Osteoblast (primary cell): ENCODE data around the gene PLCD4. TPM values are rescaled to one million over a fixed set of nuclear protein-coding genes. Genes with fewer than 3 reads are reported as not detected.

Experiments used
- DNase-seq: peaks from one replicate; pipeline ENCODE4 v3.0.0; 2011; ENCODE audit warnings: low spot score, mixed read lengths; ENCODE audit not compliant: insufficient read length; ENCODE audit errors: missing footprints
- H2AFZ ChIP-seq: 2 replicates; pipeline ENCODE4 v1.6.0; 2011; ENCODE audit warnings: mild to moderate bottlenecking, low read length
- H3K27ac ChIP-seq: 2 replicates; pipeline ENCODE4 v1.5.1; 2011; ENCODE audit warnings: mild to moderate bottlenecking, low read depth, low read length, moderate library complexity
- H3K27me3 ChIP-seq: 2 replicates; pipeline ENCODE4 v1.6.0; 2012; ENCODE audit warnings: mild to moderate bottlenecking, control low read depth, inconsistent platforms, low read length, moderate library complexity; ENCODE audit not compliant: insufficient read depth
- H3K36me3 ChIP-seq: 2 replicates; pipeline ENCODE4 v1.5.1; 2011; ENCODE audit warnings: mild to moderate bottlenecking, low read length, control low read depth, moderate library complexity; ENCODE audit not compliant: insufficient read depth
- H3K4me1 ChIP-seq: 2 replicates; pipeline ENCODE4 v1.5.1; 2011; ENCODE audit warnings: mild to moderate bottlenecking, low read length, control low read depth, moderate library complexity; ENCODE audit not compliant: insufficient read depth
- H3K4me2 ChIP-seq: 2 replicates; pipeline ENCODE4 v1.6.0; 2011; ENCODE audit warnings: mild to moderate bottlenecking, low read length; ENCODE audit not compliant: insufficient read depth
- H3K4me3 ChIP-seq: fragments of 200-600 bp; sonication (generic); 3 replicates; pipeline ENCODE4 v1.5.1; 2012; ENCODE audit warnings: mild to moderate bottlenecking, low read length, inconsistent platforms; ENCODE audit not compliant: insufficient read depth
- H3K79me2 ChIP-seq: 2 replicates; pipeline ENCODE4 v1.6.0; 2012; ENCODE audit warnings: mild to moderate bottlenecking, low read length, control low read depth, inconsistent platforms; ENCODE audit not compliant: insufficient read depth
- H3K9me3 ChIP-seq: 2 replicates; pipeline ENCODE4 v1.5.1; 2011; ENCODE audit warnings: low read depth, low read length, control low read depth
- H4K20me1 ChIP-seq: 2 replicates; pipeline ENCODE4 v1.6.0; 2012; ENCODE audit warnings: mild to moderate bottlenecking, low read length, control low read depth; ENCODE audit not compliant: insufficient read depth
- total RNA-seq: library from RNA; depleted of rRNA; stranded (reverse); fragments of >200 nt; gene quantifications from 2 replicates; pipeline ENCODE4 v1.2.3, GENCODE V29; 2012
- TF ChIP-seq, protein P1 (sequence below): IDR thresholded peaks from 2 replicates; pipeline ENCODE4 v1.5.1; 2011; ENCODE audit warnings: mild to moderate bottlenecking, low read depth, low read length, moderate library complexity; ENCODE audit errors: extremely low read depth

PLCD4 gene
- total RNA-seq, 1 donor = 2.5 TPM

DNA sequence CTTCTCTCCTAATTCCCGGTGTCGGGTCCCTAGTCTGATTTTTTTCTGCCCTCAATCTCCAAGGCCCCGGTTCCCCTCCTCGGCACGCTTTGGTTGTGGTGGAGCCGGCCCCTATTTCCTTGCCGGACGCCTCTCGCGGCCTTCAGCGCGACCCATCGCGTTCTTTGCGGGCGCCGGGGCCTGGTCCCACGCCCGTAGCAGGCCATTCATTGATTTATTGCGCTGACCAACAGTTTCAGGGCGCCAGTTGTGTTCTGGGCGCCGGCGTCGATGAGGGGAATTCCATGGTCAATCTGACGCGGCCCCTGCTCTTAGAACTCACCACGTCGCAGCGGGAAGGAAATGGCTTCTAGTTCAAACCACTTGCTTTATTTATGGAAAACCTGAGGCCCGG lies 38.7 kb upstream of the PLCD4 start:
- Histone ChIP-seq H3K27ac (peak overlapping the region; percentile 98), H3K27me3 (no peaks in the 10 kb centered on the region), H3K36me3 (peaks cover 11% of the 10 kb centered on the region), H3K4me1 (peaks cover 31% of the 10 kb centered on the region), H3K79me2 (peaks cover 97% of the 10 kb centered on the region), H3K4me2 (peak overlapping the region; percentile 91), H2AFZ (peak overlapping the region; percentile 96), H4K20me1 (peaks cover 9% of the 10 kb centered on the region), H3K9me3 (no peaks in the 10 kb centered on the region), H3K4me3 (peak overlapping the region; percentile 94)
- peak; percentile 43 for DNase-seq
- TF ChIP-seq, protein P1, sequence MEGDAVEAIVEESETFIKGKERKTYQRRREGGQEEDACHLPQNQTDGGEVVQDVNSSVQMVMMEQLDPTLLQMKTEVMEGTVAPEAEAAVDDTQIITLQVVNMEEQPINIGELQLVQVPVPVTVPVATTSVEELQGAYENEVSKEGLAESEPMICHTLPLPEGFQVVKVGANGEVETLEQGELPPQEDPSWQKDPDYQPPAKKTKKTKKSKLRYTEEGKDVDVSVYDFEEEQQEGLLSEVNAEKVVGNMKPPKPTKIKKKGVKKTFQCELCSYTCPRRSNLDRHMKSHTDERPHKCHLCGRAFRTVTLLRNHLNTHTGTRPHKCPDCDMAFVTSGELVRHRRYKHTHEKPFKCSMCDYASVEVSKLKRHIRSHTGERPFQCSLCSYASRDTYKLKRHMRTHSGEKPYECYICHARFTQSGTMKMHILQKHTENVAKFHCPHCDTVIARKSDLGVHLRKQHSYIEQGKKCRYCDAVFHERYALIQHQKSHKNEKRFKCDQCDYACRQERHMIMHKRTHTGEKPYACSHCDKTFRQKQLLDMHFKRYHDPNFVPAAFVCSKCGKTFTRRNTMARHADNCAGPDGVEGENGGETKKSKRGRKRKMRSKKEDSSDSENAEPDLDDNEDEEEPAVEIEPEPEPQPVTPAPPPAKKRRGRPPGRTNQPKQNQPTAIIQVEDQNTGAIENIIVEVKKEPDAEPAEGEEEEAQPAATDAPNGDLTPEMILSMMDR = no peak

DNA sequence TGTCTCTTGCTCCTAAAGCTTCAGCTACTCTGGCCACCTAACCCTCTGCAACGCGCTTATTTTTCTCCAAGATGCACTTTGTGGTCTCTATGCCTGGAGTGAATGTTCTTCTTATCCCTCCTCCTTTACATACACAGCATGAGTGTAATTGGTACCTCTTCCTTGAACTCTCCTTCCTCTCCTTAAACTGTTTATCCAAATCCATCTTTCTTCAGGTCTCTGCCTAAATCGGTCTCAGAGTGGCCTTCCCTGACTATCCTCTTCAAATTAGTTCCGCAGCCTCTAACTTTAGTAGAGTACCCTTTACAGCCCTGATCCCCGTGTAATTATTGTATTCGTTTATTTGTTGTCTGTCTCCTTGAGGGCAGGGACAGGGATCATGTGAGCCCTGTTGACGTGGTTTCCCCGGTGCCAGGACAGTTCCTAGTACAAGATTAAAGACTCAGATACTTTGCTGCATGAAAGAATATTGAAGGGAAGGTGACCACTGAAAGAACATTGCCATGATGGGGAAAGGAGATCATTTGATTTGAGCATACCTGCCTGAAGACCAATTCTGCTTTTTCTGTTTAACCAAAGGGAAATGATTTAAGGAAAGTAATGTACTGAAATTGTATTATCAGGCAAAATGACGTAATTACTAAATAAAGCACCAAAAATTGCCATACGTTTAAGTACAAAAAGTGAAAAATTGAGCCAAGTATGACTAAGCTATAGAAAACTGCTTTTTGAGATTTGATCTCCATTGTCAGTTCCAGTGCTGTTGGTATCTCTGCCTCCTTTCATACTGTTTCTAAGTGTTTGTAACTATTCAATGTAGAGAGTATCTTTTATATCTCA lies 37.8 kb upstream of the PLCD4 start:
- peaks cover 98% of the 10 kb centered on the region for H3K79me2 ChIP-seq
- peak overlapping the region; percentile 94 for H3K4me3 ChIP-seq
- H3K27ac ChIP-seq = peak overlapping the region; percentile 98
- H3K9me3 ChIP-seq = no peaks in the 10 kb centered on the region
- DNase-seq = peak; percentile 55
- H3K4me2 ChIP-seq = peak overlapping the region; percentile 91
- H3K4me1 ChIP-seq = peaks cover 31% of the 10 kb centered on the region
- H3K27me3 ChIP-seq = no peaks in the 10 kb centered on the region
- peak overlapping the region; percentile 11 for H2AFZ ChIP-seq
- peaks cover 17% of the 10 kb centered on the region for H3K36me3 ChIP-seq
- TF ChIP-seq, protein P1 = no peak
- H4K20me1 ChIP-seq = peaks cover 9% of the 10 kb centered on the region

DNA sequence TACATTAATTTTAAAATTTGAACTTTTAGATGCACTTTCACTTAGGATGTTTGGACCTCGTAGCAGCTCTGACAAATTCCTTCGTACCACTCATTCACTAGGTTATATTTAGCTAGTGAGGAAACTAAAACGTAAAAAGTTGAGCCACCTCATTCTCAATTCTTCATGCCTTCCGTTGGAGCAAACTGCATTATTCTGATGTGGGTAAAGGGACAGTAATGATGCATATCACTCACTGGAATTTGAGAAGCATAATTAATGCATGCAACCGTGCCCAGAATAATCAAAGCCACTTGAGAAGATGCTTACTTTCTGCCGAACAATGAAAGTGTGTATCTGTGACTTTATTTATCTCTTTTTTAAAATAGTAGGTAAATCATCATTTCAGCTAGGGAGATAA lies 36.8 kb upstream of the PLCD4 start:
- peak overlapping the region; percentile 98 for H3K27ac ChIP-seq
- peaks cover 17% of the 10 kb centered on the region for H3K36me3 ChIP-seq
- peak overlapping the region; percentile 94 for H3K4me3 ChIP-seq
- peak overlapping the region; percentile 91 for H3K4me2 ChIP-seq
- H4K20me1 ChIP-seq = peaks cover 11% of the 10 kb centered on the region
- H3K79me2 ChIP-seq = peaks cover 98% of the 10 kb centered on the region
- peak; percentile 34 for DNase-seq
- H3K9me3 ChIP-seq = no peaks in the 10 kb centered on the region
- H3K4me1 ChIP-seq = peaks cover 31% of the 10 kb centered on the region
- TF ChIP-seq, protein P1 = no peak
- H3K27me3 ChIP-seq = no peaks in the 10 kb centered on the region
- no peak overlapping the region for H2AFZ ChIP-seq

DNA sequence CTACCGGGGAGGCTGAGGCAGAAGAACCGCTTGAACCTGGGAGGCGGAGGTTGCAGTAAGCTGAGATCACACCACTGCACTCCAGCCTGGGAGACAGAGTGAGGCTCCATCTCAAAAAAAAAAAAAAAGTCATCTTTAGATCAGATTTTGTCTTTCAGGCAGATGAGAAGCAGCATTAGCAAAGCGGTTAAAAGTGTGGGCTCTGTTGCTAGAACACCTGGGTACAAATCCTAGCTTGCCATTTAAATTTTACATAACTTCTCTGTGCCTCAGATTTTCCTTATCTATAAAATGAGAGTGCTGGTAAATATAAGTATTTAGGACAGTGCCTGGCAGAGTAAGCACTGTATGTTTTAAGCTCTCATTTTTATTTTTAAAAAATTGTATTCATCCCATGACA lies 30.8 kb upstream of the PLCD4 start:
- H3K36me3 ChIP-seq = peaks cover 17% of the 10 kb centered on the region
- H3K4me2 ChIP-seq = no peak overlapping the region
- H4K20me1 ChIP-seq = peaks cover 11% of the 10 kb centered on the region
- H3K9me3 ChIP-seq = no peaks in the 10 kb centered on the region
- H3K79me2 ChIP-seq = peaks cover 84% of the 10 kb centered on the region
- TF ChIP-seq, protein P1 = no peak
- H3K4me3 ChIP-seq = no peak overlapping the region
- no peak for DNase-seq
- H3K27me3 ChIP-seq = no peaks in the 10 kb centered on the region
- no peak overlapping the region for H2AFZ ChIP-seq
- peaks cover 6% of the 10 kb centered on the region for H3K4me1 ChIP-seq
- no peak overlapping the region for H3K27ac ChIP-seq
